ENCODE results near the gene ZFP90.
"Not testable (repeated sequence)": the region's sequence is repeated elsewhere in the genome, so short reads cannot be mapped to it uniquely, and the experiment has no call there.

Gene ZFP90

GRCh38 chr16:68493412-68494070, 45.5 kb upstream of the ZFP90 start:
- TF ChIP-seq CTCF (IDR thresholded peaks at IDR 0.05; ENCODE audit: insufficient read depth, low read depth, low read length, missing control alignments): no peak
- no peak for DNase-seq (ENCODE audit: low read depth)
- H3K4me3 ChIP-seq (ENCODE audit: low read depth, low read length): no peak overlapping the region

- DNase-seq (ENCODE audit: low read depth); H3K4me3 ChIP-seq (ENCODE audit: low read depth, low read length): not testable (repeated sequence)
These were observed 44.8 kb upstream of the ZFP90 start for GRCh38 chr16:68494261-68494660.

GRCh38 chr16:68496689-68497088, 42.4 kb upstream of the ZFP90 start:
- DNase-seq (ENCODE audit: low read depth): no peak
- H3K4me3 ChIP-seq (ENCODE audit: low read depth, low read length): no peak overlapping the region
- TF ChIP-seq CTCF (IDR thresholded peaks at IDR 0.05; ENCODE audit: insufficient read depth, low read depth, low read length, missing control alignments): no peak

GRCh38 chr16:68499006-68499405, 40.1 kb upstream of the ZFP90 start:
- H3K4me3 ChIP-seq (ENCODE audit: low read depth, low read length): no peak overlapping the region
- no peak for TF ChIP-seq CTCF (IDR thresholded peaks at IDR 0.05; ENCODE audit: insufficient read depth, low read depth, low read length, missing control alignments)
- no peak for DNase-seq (ENCODE audit: low read depth)

GRCh38 chr16:68503334-68503733, 35.8 kb upstream of the ZFP90 start:
- no peak for DNase-seq (ENCODE audit: low read depth)
- no peak overlapping the region for H3K4me3 ChIP-seq (ENCODE audit: low read depth, low read length)
- TF ChIP-seq CTCF (IDR thresholded peaks at IDR 0.05; ENCODE audit: insufficient read depth, low read depth, low read length, missing control alignments): no peak

- TF ChIP-seq CTCF (IDR thresholded peaks at IDR 0.05; ENCODE audit: insufficient read depth, low read depth, low read length, missing control alignments): no peak
- DNase-seq (ENCODE audit: low read depth): no peak
These were observed 35.0 kb upstream of the ZFP90 start for GRCh38 chr16:68504066-68504465.

GRCh38 chr16:68506331-68507053, 32.6 kb upstream of the ZFP90 start:
- no peak overlapping the region for H3K4me3 ChIP-seq (ENCODE audit: low read depth, low read length)
- TF ChIP-seq CTCF (IDR thresholded peaks at IDR 0.05; ENCODE audit: insufficient read depth, low read depth, low read length, missing control alignments): no peak
- DNase-seq (ENCODE audit: low read depth): no peak

More at GRCh38 chr16:68504066-68504465, 35.0 kb upstream of the ZFP90 start:
- H3K4me3 ChIP-seq (ENCODE audit: low read depth, low read length): no peak overlapping the region
